OCI-LY7 (cell line): ENCODE data around the gene COL6A6.
"Not testable (repeated sequence)": the region's sequence is repeated elsewhere in the genome, so short reads cannot be mapped to it uniquely, and the experiment has no call there.

ENCODE experiments used
- EZH2phosphoT487 ChIP-seq: fragments of 200-600 bp; sonication (generic); IDR thresholded peaks from 2 replicates; pipeline ENCODE4 v1.6.1; 2018; ENCODE audit warnings: low read depth, borderline replicate concordance, mild to moderate bottlenecking, mixed run types, antibody characterized with exemption, low read length, moderate library complexity, mixed read lengths
- TF ChIP-seq, protein P1 (sequence below): fragments of 200-600 bp; sonication (generic); conservative IDR thresholded peaks from 2 replicates; pipeline ENCODE4 v1.5.1; 2014; ENCODE audit warnings: mild to moderate bottlenecking, antibody characterized with exemption, low read length, moderate library complexity, mixed read lengths

- TF ChIP-seq, protein P1, sequence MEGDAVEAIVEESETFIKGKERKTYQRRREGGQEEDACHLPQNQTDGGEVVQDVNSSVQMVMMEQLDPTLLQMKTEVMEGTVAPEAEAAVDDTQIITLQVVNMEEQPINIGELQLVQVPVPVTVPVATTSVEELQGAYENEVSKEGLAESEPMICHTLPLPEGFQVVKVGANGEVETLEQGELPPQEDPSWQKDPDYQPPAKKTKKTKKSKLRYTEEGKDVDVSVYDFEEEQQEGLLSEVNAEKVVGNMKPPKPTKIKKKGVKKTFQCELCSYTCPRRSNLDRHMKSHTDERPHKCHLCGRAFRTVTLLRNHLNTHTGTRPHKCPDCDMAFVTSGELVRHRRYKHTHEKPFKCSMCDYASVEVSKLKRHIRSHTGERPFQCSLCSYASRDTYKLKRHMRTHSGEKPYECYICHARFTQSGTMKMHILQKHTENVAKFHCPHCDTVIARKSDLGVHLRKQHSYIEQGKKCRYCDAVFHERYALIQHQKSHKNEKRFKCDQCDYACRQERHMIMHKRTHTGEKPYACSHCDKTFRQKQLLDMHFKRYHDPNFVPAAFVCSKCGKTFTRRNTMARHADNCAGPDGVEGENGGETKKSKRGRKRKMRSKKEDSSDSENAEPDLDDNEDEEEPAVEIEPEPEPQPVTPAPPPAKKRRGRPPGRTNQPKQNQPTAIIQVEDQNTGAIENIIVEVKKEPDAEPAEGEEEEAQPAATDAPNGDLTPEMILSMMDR: not testable (repeated sequence)
- TF ChIP-seq EZH2phosphoT487: not testable (repeated sequence)
Observed at GRCh38 chr3:130547680-130548065, 30.7 kb downstream of the COL6A6 start.
